T-helper 1 cell treated with Interleukin-12 subunit alpha and Interleukin-12 subunit beta and Interleukin-4 antibody, amounts not matched to agents 30 ng/mL and 1 ng/mL, for 36 hours (primary cell): ENCODE results near the gene FN1. TPM values are rescaled to one million over a fixed set of nuclear protein-coding genes. Genes with fewer than 3 reads are reported as not detected.

Experiments used
- intact Hi-C: fragments of 100-400 bp; cut with micrococcal nuclease; formaldehyde crosslinking; loops from one replicate; pipeline ENCODE4 v1.15.1; 2024
- total RNA-seq: library from RNA; stranded (reverse); gene quantifications from 2 replicates; pipeline ENCODE4 v1.2.3, GENCODE V29; 2022

Gene FN1
- total RNA-seq, 1 donor from 2014 or later: 11.5 TPM

GRCh38 chr2:215388002-215388728 is 47.7 kb downstream of the FN1 start:
- intact Hi-C loops: no loop called here

GRCh38 chr2:215386566-215386965 is 49.3 kb downstream of the FN1 start:
- intact Hi-C loops: no loop called here

- intact Hi-C loops: no loop called here
These were observed 51.2 kb downstream of the FN1 start for GRCh38 chr2:215384710-215385109.

- intact Hi-C loops: no loop called here
These were observed 52.1 kb downstream of the FN1 start for GRCh38 chr2:215383652-215384279.

GRCh38 chr2:215382480-215382879 is 53.4 kb downstream of the FN1 start:
- intact Hi-C loops: no loop called here

GRCh38 chr2:215382011-215382410 is 53.9 kb downstream of the FN1 start:
- intact Hi-C loops: no loop called here

- intact Hi-C loops: no loop called here
These were observed 55.2 kb downstream of the FN1 start for GRCh38 chr2:215380699-215381098.

GRCh38 chr2:215379948-215380347 is 55.9 kb downstream of the FN1 start:
- intact Hi-C loops: no loop called here

- intact Hi-C loops: no loop called here
These were observed 56.8 kb downstream of the FN1 start for GRCh38 chr2:215379039-215379438.

GRCh38 chr2:215378045-215378444 is 57.8 kb downstream of the FN1 start:
- intact Hi-C loops: no loop called here

- intact Hi-C loops: no loop called here
These were observed 58.6 kb downstream of the FN1 start for GRCh38 chr2:215377283-215377682.

GRCh38 chr2:215376103-215376780 is 59.6 kb downstream of the FN1 start:
- intact Hi-C loops: no loop called here

- intact Hi-C loops: no loop called here
These were observed 60.4 kb downstream of the FN1 start for GRCh38 chr2:215375467-215375830.

GRCh38 chr2:215374642-215375466 is 61.0 kb downstream of the FN1 start:
- intact Hi-C loops: no loop called here

GRCh38 chr2:215374002-215374401 is 61.9 kb downstream of the FN1 start:
- intact Hi-C loops: no loop called here

- intact Hi-C loops: no loop called here
These were observed 62.8 kb downstream of the FN1 start for GRCh38 chr2:215372968-215373649.

GRCh38 chr2:215371915-215372897 is 63.7 kb downstream of the FN1 start:
- intact Hi-C loops: no loop called here

GRCh38 chr2:215370112-215370965 is 65.5 kb downstream of the FN1 start:
- intact Hi-C loops: no loop called here

GRCh38 chr2:215369181-215369760 is 66.6 kb downstream of the FN1 start:
- intact Hi-C loops: no loop called here
